Panc1 (cell line): ENCODE measurements around the gene TBC1D24. TPM values are rescaled to one million over a fixed set of nuclear protein-coding genes. Genes with fewer than 3 reads are reported as not detected.

Experiments
- ATAC-seq: fragments of 200-7000 bp; cut with Tn5 transposase; 2 replicates; pipeline ENCODE4 v1.9.1; 2020; ENCODE audit warnings: mild to moderate bottlenecking, moderate library complexity
- BruUV-seq: library from RNA; stranded (reverse); fragments of 400-500 nt; replicated peaks from 2 replicates; lab custom pipeline; 2021; lab: Mats Ljungman, UMichigan
- CTCF ChIA-PET: fragments of 300-600 bp; sonication (Branson Sonifier 250); formaldehyde crosslinking; loops from one replicate; lab custom pipeline; 2022; ENCODE audit warnings: antibody characterized with exemption; lab: Charles Lee
- POLR2A ChIA-PET: fragments of 300-600 bp; sonication (Branson Sonifier 250); formaldehyde crosslinking; loops from one replicate; lab custom pipeline; 2022; ENCODE audit warnings: antibody characterized with exemption; lab: Charles Lee
- DNase-seq: peaks from one replicate; pipeline ENCODE4 v3.0.0-alpha.2; 2010; ENCODE audit warnings: low read depth, low spot score
- H3K27ac ChIP-seq: 2 replicates; pipeline ENCODE4 v1.5.1; 2011; ENCODE audit warnings: mild to moderate bottlenecking, low read length, inconsistent platforms
- H3K27me3 ChIP-seq: fragments of 200-500 bp; sonication (Bioruptor generic); 2 replicates; pipeline ENCODE4 v1.6.0; 2014; ENCODE audit warnings: low read length, inconsistent platforms; ENCODE audit not compliant: control insufficient read depth, insufficient read depth
- H3K36me3 ChIP-seq: fragments of 200-500 bp; sonication (Bioruptor generic); 2 replicates; pipeline ENCODE4 v1.5.1; 2014; ENCODE audit warnings: inconsistent platforms, mild to moderate bottlenecking, low read length, moderate library complexity; ENCODE audit not compliant: control insufficient read depth, insufficient read depth
- H3K4me1 ChIP-seq: 2 replicates; pipeline ENCODE4 v1.5.1; 2011; ENCODE audit warnings: inconsistent platforms, mild to moderate bottlenecking, low read length, moderate library complexity; ENCODE audit not compliant: control insufficient read depth, insufficient read depth
- H3K4me3 ChIP-seq, 2 experiments: 2 replicates each; pipeline ENCODE4 v1.5.1; 2011 to 2012; ENCODE audit warnings: low read depth in 2 of 2, low read length in 2 of 2, mild to moderate bottlenecking in 2 of 2, inconsistent platforms in 1 of 2, moderate library complexity in 1 of 2
- H3K9me3 ChIP-seq: fragments of 200-500 bp; sonication (Bioruptor generic); 2 replicates; pipeline ENCODE4 v1.5.1; 2014; ENCODE audit warnings: low read depth, mild to moderate bottlenecking, inconsistent platforms, low read length, moderate library complexity; ENCODE audit not compliant: control insufficient read depth, insufficient read depth
- CTCF ChIP-seq: fragments of 450-650 bp; IDR thresholded peaks from 2 replicates; pipeline ENCODE4 v1.5.1; 2017; ENCODE audit warnings: mild to moderate bottlenecking
- POLR2AphosphoS5 ChIP-seq: IDR thresholded peaks from 2 replicates; pipeline ENCODE4 v1.6.1; 2012; ENCODE audit warnings: mild to moderate bottlenecking, low read depth, low read length, moderate library complexity
- SIN3A ChIP-seq: IDR thresholded peaks from 2 replicates; pipeline ENCODE4 v1.6.1; 2012; ENCODE audit warnings: low read depth, mild to moderate bottlenecking, low read length, moderate library complexity, borderline replicate concordance; ENCODE audit not compliant: insufficient read depth
- TCF7L2 ChIP-seq: IDR thresholded peaks from 2 replicates; pipeline ENCODE4 v1.6.1; 2011; ENCODE audit warnings: mild to moderate bottlenecking, low read depth, low read length, inconsistent platforms
- in situ Hi-C: cut with HindIII; loops from 2 replicates; pipeline ENCODE4 v1.10.0; 2016; ENCODE audit warnings: low sequenced_read_pairs, low pct_unique_long_range_greater_than_20kb
- intact Hi-C: fragments of 100-400 bp; cut with micrococcal nuclease; formaldehyde crosslinking; loops from one replicate; pipeline ENCODE4 v1.10.0; 2022; ENCODE audit not compliant: unreplicated experiment
- total RNA-seq: library from RNA; stranded (reverse); gene quantifications from one replicate; pipeline ENCODE4 v1.2.1, GENCODE V29; 2021; ENCODE audit not compliant: unreplicated experiment
- TF ChIP-seq, protein P1 (sequence below), 2 experiments: IDR thresholded peaks; 2 replicates each; pipeline ENCODE4 v1.6.1; 2011 to 2012; ENCODE audit warnings: low read depth in 2 of 2, control low read depth in 1 of 2, low read length in 1 of 2, mild to moderate bottlenecking in 1 of 2, moderate library complexity in 1 of 2; ENCODE audit not compliant: insufficient read depth in 1 of 2

TBC1D24 gene
- total RNA-seq, 1 experiment from 2014 or later = 26.7 TPM

DNA sequence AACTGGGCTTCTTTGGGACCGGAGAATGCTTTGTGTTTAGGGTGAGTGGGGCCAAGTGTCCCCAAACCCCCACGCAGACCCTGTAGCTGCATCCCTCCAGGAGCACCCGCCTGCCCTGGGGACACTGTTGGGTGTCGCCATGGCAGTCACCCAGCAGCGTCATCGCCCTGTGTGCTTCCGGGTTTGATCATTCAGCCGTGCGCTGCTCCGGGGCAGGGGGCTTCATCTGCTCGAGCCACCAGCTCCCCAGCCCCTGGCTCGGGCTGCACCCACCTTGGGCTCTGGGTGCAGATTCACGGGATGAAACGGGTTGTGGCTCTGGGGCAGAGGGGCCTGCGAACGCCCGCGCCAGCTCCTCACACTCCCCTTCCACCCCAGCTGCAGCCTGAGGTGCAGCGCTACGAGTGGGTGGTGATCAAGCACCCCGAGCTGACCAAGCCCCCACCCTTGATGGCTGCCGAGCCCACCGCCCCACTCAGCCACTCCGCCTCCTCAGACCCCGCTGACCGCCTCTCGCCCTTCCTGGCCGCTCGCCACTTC, 25.0 kb downstream of the TBC1D24 start:
- DNase-seq = no peak
- no peaks in the 10 kb centered on the region for H3K9me3 ChIP-seq
- no peaks in the 10 kb centered on the region; the same call in 1 of the 2 replicates for H3K36me3 ChIP-seq
- no peak overlapping the region for H3K27ac ChIP-seq
- in situ Hi-C loops (no loop called here), intact Hi-C loops (no loop called here)
- H3K4me1 ChIP-seq = peaks cover 23% of the 10 kb centered on the region
- TF ChIP-seq SIN3A = no peak
- no peak for TF ChIP-seq CTCF
- no peak for TF ChIP-seq POLR2AphosphoS5
- TF ChIP-seq, protein P1, sequence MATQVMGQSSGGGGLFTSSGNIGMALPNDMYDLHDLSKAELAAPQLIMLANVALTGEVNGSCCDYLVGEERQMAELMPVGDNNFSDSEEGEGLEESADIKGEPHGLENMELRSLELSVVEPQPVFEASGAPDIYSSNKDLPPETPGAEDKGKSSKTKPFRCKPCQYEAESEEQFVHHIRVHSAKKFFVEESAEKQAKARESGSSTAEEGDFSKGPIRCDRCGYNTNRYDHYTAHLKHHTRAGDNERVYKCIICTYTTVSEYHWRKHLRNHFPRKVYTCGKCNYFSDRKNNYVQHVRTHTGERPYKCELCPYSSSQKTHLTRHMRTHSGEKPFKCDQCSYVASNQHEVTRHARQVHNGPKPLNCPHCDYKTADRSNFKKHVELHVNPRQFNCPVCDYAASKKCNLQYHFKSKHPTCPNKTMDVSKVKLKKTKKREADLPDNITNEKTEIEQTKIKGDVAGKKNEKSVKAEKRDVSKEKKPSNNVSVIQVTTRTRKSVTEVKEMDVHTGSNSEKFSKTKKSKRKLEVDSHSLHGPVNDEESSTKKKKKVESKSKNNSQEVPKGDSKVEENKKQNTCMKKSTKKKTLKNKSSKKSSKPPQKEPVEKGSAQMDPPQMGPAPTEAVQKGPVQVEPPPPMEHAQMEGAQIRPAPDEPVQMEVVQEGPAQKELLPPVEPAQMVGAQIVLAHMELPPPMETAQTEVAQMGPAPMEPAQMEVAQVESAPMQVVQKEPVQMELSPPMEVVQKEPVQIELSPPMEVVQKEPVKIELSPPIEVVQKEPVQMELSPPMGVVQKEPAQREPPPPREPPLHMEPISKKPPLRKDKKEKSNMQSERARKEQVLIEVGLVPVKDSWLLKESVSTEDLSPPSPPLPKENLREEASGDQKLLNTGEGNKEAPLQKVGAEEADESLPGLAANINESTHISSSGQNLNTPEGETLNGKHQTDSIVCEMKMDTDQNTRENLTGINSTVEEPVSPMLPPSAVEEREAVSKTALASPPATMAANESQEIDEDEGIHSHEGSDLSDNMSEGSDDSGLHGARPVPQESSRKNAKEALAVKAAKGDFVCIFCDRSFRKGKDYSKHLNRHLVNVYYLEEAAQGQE (IDR thresholded peaks at IDR 0.05; ENCODE audit: insufficient read depth in 1 of 2, low read depth in 2 of 2, low read length in 1 of 2) = no peak
- TF ChIP-seq TCF7L2 = no peak
- ATAC-seq = no peak
- ChIA-PET CTCF (interaction anchor here (1.9 kb wide), 1 partner anchor 29 kb away, joined by 6 read pairs; the partner anchor contains the start of gene NTN3), POLR2A (no interaction called here)
- H3K27me3 ChIP-seq = no peaks in the 10 kb centered on the region
- no TSS peak for BruUV-seq
- H3K4me3 ChIP-seq = no peak overlapping the region

- no peak for DNase-seq
- Histone ChIP-seq H3K9me3 (no peaks in the 10 kb centered on the region), H3K36me3 (no peaks in the 10 kb centered on the region; the same call in 1 of the 2 replicates), H3K27ac (no peak overlapping the region), H3K27me3 (no peaks in the 10 kb centered on the region), H3K4me3 (no peak overlapping the region), H3K4me1 (peaks cover 23% of the 10 kb centered on the region)
- ChIA-PET CTCF (interaction anchor here (1.0 to 1.9 kb wide), 3 partner anchors 14 to 211 kb away, joined by 4 to 6 read pairs (median 4); partner anchors contain the start of gene NTN3), POLR2A (no interaction called here)
- intact Hi-C loops = no loop called here
- in situ Hi-C loops = no loop called here
- peak; percentile 48 for ATAC-seq
- BruUV-seq = no TSS peak
- TF ChIP-seq TCF7L2 = no peak
- TF ChIP-seq CTCF = no peak
- no peak for TF ChIP-seq POLR2AphosphoS5
- TF ChIP-seq, protein P1 (IDR thresholded peaks at IDR 0.05; ENCODE audit: insufficient read depth in 1 of 2, low read depth in 2 of 2, low read length in 1 of 2) = no peak
- no peak for TF ChIP-seq SIN3A
Observed at GRCh38 chr16:2500430-2500917, 25.5 kb downstream of the TBC1D24 start.
